GM19193 (cell line): ENCODE results near the gene CANX.

Experiments
- POLR2A ChIP-seq: IDR thresholded peaks from 4 replicates; pipeline ENCODE4 v1.6.1; 2011; ENCODE audit not compliant: insufficient read depth, insufficient read length; ENCODE audit errors: extremely low read depth

The CANX gene, protein sequence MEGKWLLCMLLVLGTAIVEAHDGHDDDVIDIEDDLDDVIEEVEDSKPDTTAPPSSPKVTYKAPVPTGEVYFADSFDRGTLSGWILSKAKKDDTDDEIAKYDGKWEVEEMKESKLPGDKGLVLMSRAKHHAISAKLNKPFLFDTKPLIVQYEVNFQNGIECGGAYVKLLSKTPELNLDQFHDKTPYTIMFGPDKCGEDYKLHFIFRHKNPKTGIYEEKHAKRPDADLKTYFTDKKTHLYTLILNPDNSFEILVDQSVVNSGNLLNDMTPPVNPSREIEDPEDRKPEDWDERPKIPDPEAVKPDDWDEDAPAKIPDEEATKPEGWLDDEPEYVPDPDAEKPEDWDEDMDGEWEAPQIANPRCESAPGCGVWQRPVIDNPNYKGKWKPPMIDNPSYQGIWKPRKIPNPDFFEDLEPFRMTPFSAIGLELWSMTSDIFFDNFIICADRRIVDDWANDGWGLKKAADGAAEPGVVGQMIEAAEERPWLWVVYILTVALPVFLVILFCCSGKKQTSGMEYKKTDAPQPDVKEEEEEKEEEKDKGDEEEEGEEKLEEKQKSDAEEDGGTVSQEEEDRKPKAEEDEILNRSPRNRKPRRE

DNA sequence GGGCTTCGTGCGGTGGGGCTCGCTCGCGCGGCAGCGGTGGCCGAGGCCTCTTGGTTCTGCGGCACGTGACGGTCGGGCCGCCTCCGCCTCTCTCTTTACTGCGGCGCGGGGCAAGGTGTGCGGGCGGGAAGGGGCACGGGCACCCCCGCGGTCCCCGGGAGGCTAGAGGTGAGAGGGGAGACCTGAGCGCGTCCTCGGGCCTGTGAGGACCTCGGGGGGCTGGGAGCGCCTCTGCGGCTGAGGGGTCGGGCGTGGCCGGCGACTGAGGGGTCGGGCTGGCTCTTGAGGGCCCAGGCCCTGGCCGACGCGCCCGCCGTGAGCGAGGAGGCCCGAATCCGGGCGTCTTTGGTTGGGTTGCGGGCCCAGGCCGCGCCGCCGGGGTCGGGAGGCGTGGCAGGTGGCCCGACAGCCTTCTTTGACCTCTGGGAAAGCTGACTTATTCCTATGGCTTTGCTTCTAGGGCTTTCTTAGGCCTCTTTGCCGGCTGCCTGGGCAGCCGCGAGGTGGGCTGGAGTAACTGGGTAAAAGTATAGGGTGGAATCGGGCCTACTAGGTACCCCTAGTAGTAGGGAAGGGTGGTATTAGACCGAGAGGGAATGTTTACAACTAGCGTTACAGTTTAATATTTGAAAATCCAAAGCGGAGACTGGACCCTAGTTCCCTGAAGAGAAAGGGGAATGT is at the start of gene CANX:
Gene CANX (plus strand): TSS at position 33 of the 681 bp plus-strand sequence. CDS start 6,715 bp downstream, outside the sequence.
- peak; percentile 79 for TF ChIP-seq POLR2A

DNA sequence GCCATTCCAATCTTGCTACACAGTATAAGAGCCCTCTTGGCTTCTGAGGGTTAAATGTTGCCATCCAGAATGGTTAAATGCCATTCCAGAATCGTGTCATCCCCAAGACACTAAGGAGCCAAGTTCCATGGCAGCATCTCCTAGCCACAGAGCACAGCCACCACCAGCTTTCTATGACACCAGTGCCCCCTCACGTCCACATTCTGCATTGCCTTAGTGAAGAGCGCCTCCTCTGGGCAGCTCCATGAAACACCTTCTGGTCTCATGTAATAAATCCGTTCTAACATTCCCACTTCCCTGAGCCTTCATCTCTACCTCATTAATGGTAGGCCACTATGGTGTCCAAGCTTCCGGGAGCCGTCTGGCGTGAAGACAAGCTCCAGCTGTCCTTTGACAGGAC is 30.4 kb upstream of the CANX start:
- TF ChIP-seq POLR2A, result no peak

DNA sequence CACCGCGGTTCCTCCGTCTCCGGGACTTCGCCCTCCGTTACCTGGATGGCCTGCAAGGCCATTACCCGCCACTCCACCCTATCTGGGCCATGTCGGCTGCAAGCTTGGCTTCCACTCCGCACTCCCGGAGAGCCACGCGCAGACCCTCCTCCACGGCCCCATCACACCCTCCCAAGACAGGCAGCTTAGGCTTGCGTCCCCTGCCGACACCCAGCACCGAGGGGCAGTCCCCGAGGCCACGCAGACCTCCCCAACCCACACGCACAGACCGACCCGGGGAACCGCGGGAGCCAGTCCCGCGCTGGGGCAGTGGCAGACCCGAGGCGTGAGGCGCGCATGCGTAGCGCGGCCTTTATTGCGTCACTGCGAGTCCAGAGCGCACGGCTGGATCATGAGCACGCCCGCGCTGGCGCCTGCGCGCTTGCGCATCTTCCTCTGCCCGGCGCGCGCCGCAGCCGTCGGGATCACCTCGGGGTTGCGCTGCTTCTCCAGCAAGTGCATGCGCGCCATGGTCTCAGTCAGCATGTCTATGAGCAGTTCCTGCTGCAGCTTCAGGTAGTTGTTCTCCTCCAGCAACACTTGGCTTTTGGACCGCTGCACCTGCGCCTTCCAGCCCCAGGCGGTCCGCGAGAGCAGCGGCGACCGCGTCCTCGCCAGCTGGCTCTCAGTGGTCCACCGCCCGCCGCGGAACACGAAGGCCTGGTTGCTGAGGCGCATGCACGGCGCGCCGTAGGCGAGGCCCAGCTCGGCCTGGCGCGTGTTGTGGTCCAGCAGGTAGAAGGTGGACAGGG is 20.3 kb upstream of the CANX start:
- peak; percentile 97 for TF ChIP-seq POLR2A

DNA sequence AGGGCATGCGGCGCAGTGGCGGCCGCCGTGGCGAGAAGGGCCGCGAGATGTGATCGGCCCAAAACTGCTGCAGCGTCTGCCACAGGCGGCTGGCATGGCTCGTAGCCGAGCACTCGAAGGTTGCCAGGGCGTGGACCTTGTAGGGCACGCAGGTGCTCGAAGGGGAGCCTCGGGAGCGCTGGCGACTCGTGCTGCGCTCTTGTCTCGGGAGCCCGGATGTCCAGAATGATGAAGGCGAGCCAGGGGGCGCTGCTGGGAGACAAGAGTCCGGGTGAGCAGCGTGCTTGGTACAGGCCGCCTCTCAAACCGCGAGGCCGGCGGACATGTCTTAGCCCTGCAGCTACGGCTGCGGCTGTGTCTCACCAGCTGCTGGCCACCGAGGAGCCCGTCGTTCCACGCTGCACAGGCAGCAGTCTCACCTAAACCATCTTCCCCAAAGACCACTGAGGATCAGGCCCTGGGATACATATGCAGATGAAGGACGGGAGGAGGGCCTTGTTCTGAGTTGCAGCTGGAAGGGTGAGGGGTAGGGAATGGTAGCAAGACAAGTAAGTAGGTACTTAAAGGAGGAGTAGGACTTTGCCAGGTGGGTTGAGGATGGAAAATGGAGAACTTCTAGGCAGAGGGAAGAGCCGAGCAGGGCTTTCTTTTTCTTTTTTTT is 19.6 kb upstream of the CANX start:
- TF ChIP-seq POLR2A, result no peak

DNA sequence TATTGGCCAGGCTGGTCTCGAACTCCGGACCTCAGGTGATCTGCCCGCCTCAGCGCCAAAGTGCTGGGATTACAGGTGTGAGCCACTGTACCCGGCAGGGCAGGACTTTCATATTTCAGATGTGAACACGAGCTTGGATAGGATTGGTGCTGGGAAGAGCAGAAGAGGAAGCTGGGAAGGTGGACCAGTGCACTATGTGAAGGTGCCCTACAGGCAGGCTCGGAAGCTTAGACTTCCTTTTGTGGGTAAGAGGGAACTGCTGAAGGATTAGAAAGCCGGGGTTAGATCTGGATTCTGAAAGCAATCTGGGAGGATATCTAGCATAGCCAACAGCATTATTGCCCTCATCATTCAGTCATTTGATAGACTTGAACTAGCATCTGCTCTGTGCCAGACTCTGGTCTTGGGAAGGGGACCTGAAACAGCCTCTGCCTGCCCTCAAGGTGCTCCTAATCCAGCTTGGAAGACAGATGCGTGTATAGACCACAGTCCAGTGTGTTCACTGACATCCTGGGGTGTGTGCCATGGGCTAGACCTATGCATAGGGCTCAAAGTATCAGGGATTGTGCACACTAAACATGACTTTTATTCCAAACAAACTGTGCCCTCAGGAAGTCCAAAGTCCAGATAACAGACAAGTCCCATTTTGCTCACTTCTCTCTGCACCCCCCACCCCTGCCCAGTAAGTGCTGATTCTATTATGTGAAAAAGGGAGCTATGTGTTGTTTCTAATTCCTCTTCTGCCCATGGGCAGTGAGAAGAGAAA is 18.6 kb upstream of the CANX start:
- TF ChIP-seq POLR2A, result no peak

DNA sequence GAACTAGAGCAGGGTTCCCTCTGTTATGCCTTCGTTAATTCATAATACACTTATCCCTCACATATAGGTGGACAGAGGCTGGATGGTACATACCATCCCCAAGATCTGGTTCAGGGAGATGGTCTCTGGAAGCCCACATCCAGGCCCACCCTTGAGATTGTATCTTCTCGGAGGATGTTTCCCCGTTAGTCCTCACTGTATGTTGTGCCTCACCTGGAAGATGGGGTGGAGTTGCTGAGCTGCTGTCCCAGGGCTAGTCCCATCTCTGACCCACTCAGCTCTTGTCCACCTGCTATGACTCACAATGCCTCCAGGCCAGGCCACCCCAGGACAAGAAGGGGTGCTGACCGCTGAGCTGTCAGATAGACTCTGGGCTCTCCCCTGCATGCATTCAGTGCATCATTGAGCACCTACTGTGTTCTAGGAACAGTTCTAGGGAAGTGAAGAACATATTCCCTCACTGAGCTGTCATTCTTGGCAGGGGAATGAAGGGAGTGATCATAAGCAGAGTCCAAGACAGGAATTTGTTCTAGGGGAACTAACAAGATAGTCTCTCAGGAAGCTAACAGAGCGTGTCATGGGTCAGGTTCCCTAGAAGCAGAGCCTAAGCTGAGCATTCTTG is 17.9 kb upstream of the CANX start, which contains the start of gene CBY3:
Gene CBY3 (minus strand): TSS at position 255 of the 622 bp plus-strand sequence. CDS start 116 bp downstream, at position 139.
- no peak for TF ChIP-seq POLR2A

DNA sequence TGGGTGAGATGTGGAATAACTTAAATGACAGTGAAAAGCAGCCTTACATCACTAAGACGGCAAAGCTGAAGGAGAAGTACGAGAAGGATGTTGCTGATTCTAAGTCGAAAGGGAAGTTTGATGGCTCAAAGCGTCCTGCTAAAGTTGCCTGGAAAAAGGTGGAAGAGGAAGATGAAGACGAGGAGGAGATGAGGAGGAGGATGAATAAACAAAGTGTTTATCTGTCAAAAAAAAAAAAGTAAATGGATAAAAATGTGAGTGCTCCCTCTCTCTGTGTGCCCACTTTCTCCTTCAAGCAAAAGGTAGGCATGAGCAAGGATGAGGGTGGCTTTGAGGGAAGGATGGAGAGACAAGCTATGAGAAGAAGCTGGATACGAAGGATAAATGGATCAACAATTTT is 4.2 kb upstream of the CANX start:
- no peak for TF ChIP-seq POLR2A

DNA sequence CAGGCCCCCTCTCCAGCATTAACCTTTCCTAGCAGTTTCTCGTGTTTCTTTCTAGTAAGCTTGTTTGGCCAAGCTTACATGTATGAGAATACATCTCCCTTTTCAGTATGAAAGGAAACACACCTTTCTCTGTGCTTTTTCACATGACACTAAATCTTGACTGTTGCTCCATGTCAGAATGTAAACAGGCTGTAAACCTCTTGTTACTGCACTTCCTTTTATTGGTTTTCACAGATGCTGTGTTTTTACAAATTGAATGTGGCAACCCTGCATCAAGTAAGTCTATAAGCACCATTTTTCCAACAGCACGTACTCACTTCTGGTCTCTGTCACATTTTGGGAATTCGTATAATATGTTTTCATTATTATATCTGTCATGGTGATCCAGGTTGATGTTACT is 2.2 kb upstream of the CANX start:
- no peak for TF ChIP-seq POLR2A

DNA sequence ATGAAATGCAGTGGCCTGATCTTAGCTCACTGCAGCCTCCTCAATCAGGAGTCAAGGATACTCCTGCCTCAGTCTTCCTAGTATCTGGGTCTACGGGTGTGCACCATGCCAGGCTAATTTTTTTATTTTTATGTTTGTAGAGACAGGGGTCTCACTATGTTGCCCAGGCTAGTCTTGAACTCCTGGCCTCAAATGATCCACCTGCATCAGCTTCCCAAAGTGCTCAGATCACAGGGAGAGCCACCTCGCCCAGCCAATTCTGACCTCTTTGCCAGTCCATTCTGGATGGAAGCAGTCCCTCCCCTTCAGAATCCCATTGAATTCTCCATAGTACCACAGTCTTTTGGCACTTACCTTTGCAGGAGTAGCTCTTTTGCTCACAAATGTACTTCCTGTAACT is 1.7 kb upstream of the CANX start:
- no peak for TF ChIP-seq POLR2A

DNA sequence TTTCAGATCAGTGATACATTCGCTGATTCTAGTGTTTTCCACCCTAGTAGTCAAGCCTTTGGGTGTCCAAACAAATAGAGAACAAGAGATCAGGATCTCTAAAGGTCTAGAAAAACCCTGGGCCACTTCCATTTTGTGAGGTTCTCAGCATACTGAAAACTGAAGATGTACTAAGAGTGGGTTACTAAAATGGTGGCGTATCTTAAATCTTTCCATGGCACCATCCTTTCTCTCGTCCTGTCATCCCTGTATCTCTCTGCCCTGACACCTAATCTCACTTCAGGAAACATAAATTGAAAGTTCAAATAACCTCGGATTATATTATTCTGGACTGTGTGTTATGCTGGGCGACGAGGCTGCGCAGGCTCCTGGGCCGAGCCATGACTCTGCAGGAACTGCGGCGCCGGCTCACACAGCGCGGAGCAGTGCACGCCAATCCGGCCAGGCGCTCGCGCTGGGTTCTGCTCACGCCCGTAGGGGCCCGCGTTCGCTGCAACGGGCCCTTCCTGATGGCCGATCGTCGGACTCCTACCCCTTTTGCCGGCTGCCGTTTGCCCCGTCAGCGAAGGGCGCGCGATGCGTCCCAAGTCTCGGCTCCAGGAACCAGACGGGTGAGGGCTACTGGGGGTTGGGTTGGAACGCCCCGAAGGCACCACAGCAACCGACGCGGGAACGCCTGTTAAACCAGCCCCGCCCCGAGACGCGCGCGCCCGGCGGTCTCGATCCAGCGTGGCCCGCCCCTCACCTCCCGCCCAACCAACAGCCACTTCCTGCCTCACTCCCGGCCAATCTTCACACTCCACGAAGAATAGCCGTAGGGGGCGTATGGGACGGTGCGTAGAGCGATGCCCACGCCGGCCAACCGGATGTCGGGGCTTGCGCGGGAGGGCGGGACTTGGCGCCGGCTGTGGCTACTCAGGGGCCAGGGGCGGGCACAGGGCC is 503 bp upstream of the CANX start:
- TF ChIP-seq POLR2A, result no peak

DNA sequence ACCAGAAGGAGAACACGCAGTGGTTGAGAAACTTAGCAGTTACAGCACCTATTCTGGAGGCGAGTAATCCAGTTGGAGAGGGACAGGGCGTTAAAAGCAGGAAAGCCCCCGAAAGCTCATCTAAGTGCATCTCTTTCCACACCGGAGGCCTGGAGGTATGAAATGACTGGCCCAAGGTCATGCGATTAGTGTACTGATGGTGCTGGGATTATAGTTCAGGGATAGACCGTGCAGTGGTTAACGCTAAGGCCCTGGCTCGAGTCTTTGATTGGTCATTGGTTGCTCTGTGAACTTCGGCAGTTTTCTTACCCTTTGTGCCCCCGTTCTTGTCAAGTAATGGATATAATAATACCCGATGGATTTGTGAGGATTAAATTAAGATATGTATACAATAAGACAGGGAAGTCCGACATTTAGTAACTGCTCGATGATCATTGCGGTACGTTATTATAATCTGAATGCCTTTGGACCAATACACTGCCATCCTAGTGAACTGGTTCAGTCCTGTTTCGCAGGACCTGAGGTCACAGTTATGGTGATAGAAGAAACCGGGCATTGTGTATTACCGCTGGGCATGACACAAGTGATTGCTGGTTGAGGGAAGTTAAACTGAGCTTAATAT is 960 bp downstream of the CANX start:
- TF ChIP-seq POLR2A, result peak; percentile 63
